ENCODE data around the gene VPS4A.
A peak's percentile ranks its signal among the peaks of the same experiment; 100 is the strongest.

Gene VPS4A

GRCh38 chr16:69310653-69311532 is at the start of gene VPS4A:
VPS4A (plus strand) TSS chr16:69311350; CDS start chr16:69311512, 162 bp downstream.
- peak within 1 kb of the TSS; percentile 89 for H3K4me3 ChIP-seq (ENCODE audit: low read depth, low read length)
- DNase-seq (ENCODE audit: low read depth): peak; percentile 80
- peak; percentile 99 for TF ChIP-seq CTCF (IDR thresholded peaks at IDR 0.05; ENCODE audit: control insufficient read depth, extremely low read depth, insufficient read depth)

GRCh38 chr16:69266334-69267063 is 44.7 kb upstream of the VPS4A start:
- DNase-seq (ENCODE audit: low read depth): no peak
- H3K4me3 ChIP-seq (ENCODE audit: low read depth, low read length): no peak overlapping the region
- TF ChIP-seq CTCF (IDR thresholded peaks at IDR 0.05; ENCODE audit: control insufficient read depth, extremely low read depth, insufficient read depth): no peak

- TF ChIP-seq CTCF (IDR thresholded peaks at IDR 0.05; ENCODE audit: control insufficient read depth, extremely low read depth, insufficient read depth): no peak
- no peak overlapping the region for H3K4me3 ChIP-seq (ENCODE audit: low read depth, low read length)
- DNase-seq (ENCODE audit: low read depth): no peak
Measured at GRCh38 chr16:69267633-69268032, 43.5 kb upstream of the VPS4A start.

- TF ChIP-seq CTCF (IDR thresholded peaks at IDR 0.05; ENCODE audit: control insufficient read depth, extremely low read depth, insufficient read depth): no peak
- no peak for DNase-seq (ENCODE audit: low read depth)
- no peak overlapping the region for H3K4me3 ChIP-seq (ENCODE audit: low read depth, low read length)
Measured at GRCh38 chr16:69270395-69270794, 40.8 kb upstream of the VPS4A start.

GRCh38 chr16:69270831-69271230 is 40.3 kb upstream of the VPS4A start:
- no peak for DNase-seq (ENCODE audit: low read depth)
- H3K4me3 ChIP-seq (ENCODE audit: low read depth, low read length): no peak overlapping the region
- TF ChIP-seq CTCF (IDR thresholded peaks at IDR 0.05; ENCODE audit: control insufficient read depth, extremely low read depth, insufficient read depth): no peak

- no peak for DNase-seq (ENCODE audit: low read depth)
- TF ChIP-seq CTCF (IDR thresholded peaks at IDR 0.05; ENCODE audit: control insufficient read depth, extremely low read depth, insufficient read depth): no peak
- no peak overlapping the region for H3K4me3 ChIP-seq (ENCODE audit: low read depth, low read length)
Measured at GRCh38 chr16:69273009-69273408, 38.1 kb upstream of the VPS4A start.
